Ovary (tissue), 3 donors: Measurements from ENCODE around the gene ASB6.

Source experiments
- EP300 ChIP-seq: sonication (generic); formaldehyde crosslinking; IDR thresholded peaks from one replicate; pipeline ENCODE4 v1.6.1; 2017; ENCODE audit warnings: antibody characterized with exemption
- POLR2A ChIP-seq: fragments of 450-650 bp; IDR thresholded peaks from one replicate; pipeline ENCODE4 v1.6.1; 2017; ENCODE audit warnings: antibody characterized with exemption, mild to moderate bottlenecking, moderate library complexity
- TF ChIP-seq, protein P1 (sequence below), 3 donors: fragments of 450-650 bp in 2 of 3; fragments of 200-600 bp in 1 of 3; IDR thresholded peaks; one replicate each; pipeline versions ENCODE4 v1.5.1 to v1.8.0; 2016 to 2022; ENCODE audit warnings: antibody characterized with exemption in 3 of 3, mild to moderate bottlenecking in 1 of 3
- donor health status: DM: no; HTN: no; CAD: no.

DNA sequence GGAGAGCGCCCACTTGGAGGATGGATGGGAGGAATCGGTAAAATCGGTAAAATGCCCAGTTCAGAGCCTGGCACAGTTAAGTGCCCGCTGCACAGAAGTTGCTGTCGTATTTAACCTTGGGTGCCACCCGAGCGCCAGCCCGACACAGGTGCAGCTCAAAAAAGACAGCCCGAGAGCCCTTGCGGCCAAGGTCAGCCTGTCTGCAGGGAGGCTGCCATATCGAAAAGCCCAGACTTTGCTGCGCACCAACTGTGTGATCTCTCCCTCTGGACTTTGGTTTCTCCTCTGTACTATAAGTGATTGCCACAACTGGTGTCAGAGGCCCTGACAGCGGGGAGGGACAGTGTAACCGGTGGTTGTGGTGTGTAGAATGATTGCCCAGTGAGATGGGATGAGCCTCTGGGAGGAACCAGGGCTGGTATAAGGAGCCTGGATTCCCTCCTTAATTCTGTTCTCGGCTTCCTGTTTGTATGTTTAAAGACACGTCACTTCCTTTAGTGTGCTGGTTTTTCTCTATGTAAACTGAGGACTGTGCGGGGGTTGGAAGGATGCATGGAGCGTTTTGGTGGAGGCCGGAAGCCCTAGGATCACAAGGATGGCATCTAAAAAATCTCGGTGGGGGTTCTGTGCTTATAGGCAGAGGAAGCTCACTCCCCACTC is 15.2 kb downstream of the ASB6 start:
- TF ChIP-seq, protein P1, sequence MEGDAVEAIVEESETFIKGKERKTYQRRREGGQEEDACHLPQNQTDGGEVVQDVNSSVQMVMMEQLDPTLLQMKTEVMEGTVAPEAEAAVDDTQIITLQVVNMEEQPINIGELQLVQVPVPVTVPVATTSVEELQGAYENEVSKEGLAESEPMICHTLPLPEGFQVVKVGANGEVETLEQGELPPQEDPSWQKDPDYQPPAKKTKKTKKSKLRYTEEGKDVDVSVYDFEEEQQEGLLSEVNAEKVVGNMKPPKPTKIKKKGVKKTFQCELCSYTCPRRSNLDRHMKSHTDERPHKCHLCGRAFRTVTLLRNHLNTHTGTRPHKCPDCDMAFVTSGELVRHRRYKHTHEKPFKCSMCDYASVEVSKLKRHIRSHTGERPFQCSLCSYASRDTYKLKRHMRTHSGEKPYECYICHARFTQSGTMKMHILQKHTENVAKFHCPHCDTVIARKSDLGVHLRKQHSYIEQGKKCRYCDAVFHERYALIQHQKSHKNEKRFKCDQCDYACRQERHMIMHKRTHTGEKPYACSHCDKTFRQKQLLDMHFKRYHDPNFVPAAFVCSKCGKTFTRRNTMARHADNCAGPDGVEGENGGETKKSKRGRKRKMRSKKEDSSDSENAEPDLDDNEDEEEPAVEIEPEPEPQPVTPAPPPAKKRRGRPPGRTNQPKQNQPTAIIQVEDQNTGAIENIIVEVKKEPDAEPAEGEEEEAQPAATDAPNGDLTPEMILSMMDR (IDR thresholded peaks at IDR 0.05), result no peak
- TF ChIP-seq POLR2A, result no peak
- no peak for TF ChIP-seq EP300
